PC-3 (cell line): ENCODE measurements around the gene PTPRD. TPM values are rescaled to one million over a fixed set of nuclear protein-coding genes. Genes with fewer than 3 reads are reported as not detected.

Source experiments
- ATAC-seq: fragments of 200-7000 bp; cut with Tn5 transposase; 2 replicates; pipeline ENCODE4 v1.9.1; 2020; ENCODE audit warnings: mild to moderate bottlenecking, moderate library complexity
- BruUV-seq: library from RNA; stranded (reverse); fragments of 400-500 nt; replicated peaks from 2 replicates; lab custom pipeline; 2021; lab: Mats Ljungman, UMichigan
- CTCF ChIA-PET: fragments of 300-600 bp; sonication (Branson Sonifier 250); formaldehyde crosslinking; loops from one replicate; lab custom pipeline; 2022; ENCODE audit warnings: antibody characterized with exemption; lab: Charles Lee
- POLR2A ChIA-PET: fragments of 300-600 bp; sonication (Branson Sonifier 250); formaldehyde crosslinking; loops from one replicate; lab custom pipeline; 2022; ENCODE audit warnings: antibody characterized with exemption; ENCODE audit not compliant: unreplicated experiment; lab: Charles Lee
- DNase-seq: peaks from one replicate; pipeline ENCODE4 v3.0.0-alpha.2; 2015
- H2AFZ ChIP-seq: fragments of 300-600 bp; sonication (generic); 2 replicates; pipeline ENCODE4 v1.6.0; 2016; ENCODE audit warnings: antibody characterized with exemption, low read length
- H3F3A ChIP-seq: fragments of 300-600 bp; sonication (generic); one replicate; pipeline ENCODE4 v1.6.0; 2017; ENCODE audit warnings: antibody characterized with exemption, low read length, control low read depth, mild to moderate bottlenecking; ENCODE audit not compliant: unreplicated experiment
- H3K27ac ChIP-seq: fragments of 300-600 bp; sonication (generic); 2 replicates; pipeline ENCODE4 v1.5.1; 2016; ENCODE audit warnings: mild to moderate bottlenecking, low read length
- H3K27me3 ChIP-seq: fragments of 300-600 bp; sonication (generic); 2 replicates; pipeline ENCODE4 v1.6.1; 2016; ENCODE audit warnings: low read length, mixed read lengths
- H3K36me3 ChIP-seq: fragments of 300-600 bp; sonication (generic); 2 replicates; pipeline ENCODE4 v1.6.1; 2016; ENCODE audit warnings: low read depth, mixed run types, low read length, mixed read lengths
- H3K4me1 ChIP-seq: fragments of 300-600 bp; sonication (generic); 2 replicates; pipeline ENCODE4 v1.5.1; 2016; ENCODE audit warnings: low read length; ENCODE audit not compliant: insufficient read depth
- H3K4me2 ChIP-seq: fragments of 300-600 bp; sonication (generic); 2 replicates; pipeline ENCODE4 v1.6.0; 2016; ENCODE audit warnings: low read length
- H3K4me3 ChIP-seq: fragments of 300-600 bp; sonication (generic); 2 replicates; pipeline ENCODE4 v1.5.1; 2016; ENCODE audit warnings: mild to moderate bottlenecking, low read length, mixed read lengths
- H3K79me2 ChIP-seq: fragments of 300-600 bp; sonication (generic); 2 replicates; pipeline ENCODE4 v1.6.1; 2017; ENCODE audit warnings: low read length, mixed read lengths
- H3K9ac ChIP-seq: fragments of 300-600 bp; sonication (generic); 2 replicates; pipeline ENCODE4 v1.6.0; 2016; ENCODE audit warnings: mild to moderate bottlenecking, low read length
- H3K9me2 ChIP-seq: fragments of 300-600 bp; sonication (generic); replicated peaks from 2 replicates; pipeline ENCODE4 v1.6.1; 2016; ENCODE audit warnings: mixed run types, low read length, mixed read lengths
- H3K9me3 ChIP-seq: fragments of 300-600 bp; sonication (generic); 2 replicates; pipeline ENCODE4 v1.6.1; 2016; ENCODE audit warnings: low read length, mixed read lengths
- H4K20me1 ChIP-seq: fragments of 300-600 bp; sonication (generic); 2 replicates; pipeline ENCODE4 v1.6.1; 2016; ENCODE audit warnings: low read length, mixed read lengths
- CTCF ChIP-seq: fragments of 300-600 bp; sonication (generic); conservative IDR thresholded peaks from 2 replicates; pipeline ENCODE4 v1.5.1; 2017; ENCODE audit warnings: antibody characterized with exemption, low read depth, mild to moderate bottlenecking, low read length
- EZH2 ChIP-seq: fragments of 300-600 bp; sonication (generic); IDR thresholded peaks from one replicate; pipeline ENCODE4 v1.6.1; 2017; ENCODE audit warnings: antibody characterized with exemption, mild to moderate bottlenecking, low read length; ENCODE audit not compliant: unreplicated experiment
- EZH2phosphoT487 ChIP-seq: fragments of 300-600 bp; sonication (generic); IDR thresholded peaks from 2 replicates; pipeline ENCODE4 v1.6.1; 2018; ENCODE audit warnings: mild to moderate bottlenecking, antibody characterized with exemption, low read length, borderline replicate concordance
- intact Hi-C: fragments of 100-400 bp; cut with micrococcal nuclease; formaldehyde crosslinking; loops from 2 replicates; pipeline ENCODE4 v1.9.0; 2023
- total RNA-seq: library from RNA; depleted of rRNA; stranded (reverse); fragments of >200 nt; gene quantifications from 2 replicates; pipeline ENCODE4 v1.2.3, GENCODE V29; 2014

Gene PTPRD
- total RNA-seq, 1 experiment from 2014 or later = not detected

- Histone ChIP-seq H3K36me3 (no peaks in the 10 kb centered on the region), H2AFZ (no peak overlapping the region), H3K9me3 (no peaks in the 10 kb centered on the region), H3K4me1 (no peaks in the 10 kb centered on the region), H3K4me3 (no peak overlapping the region), H4K20me1 (no peaks in the 10 kb centered on the region), H3K9ac (no peak overlapping the region), H3K9me2 (no peaks in the 10 kb centered on the region), H3K79me2 (no peaks in the 10 kb centered on the region), H3K27ac (no peak overlapping the region), H3F3A (no peaks in the 10 kb centered on the region), H3K4me2 (no peak overlapping the region), H3K27me3 (no peaks in the 10 kb centered on the region)
- BruUV-seq = no TSS peak
- intact Hi-C loops = no loop called here
- no peak for TF ChIP-seq CTCF
- TF ChIP-seq EZH2 = no peak
- DNase-seq (no peak), ATAC-seq (no peak)
- CTCF ChIA-PET = no interaction called here
- POLR2A ChIA-PET = no interaction called here
Measured at GRCh38 chr9:8745347-8745746, 1867.5 kb downstream of the PTPRD start.

GRCh38 chr9:8738945-8739344 lies 1873.9 kb downstream of the PTPRD start:
- H3K4me3 ChIP-seq = no peak overlapping the region
- H3K79me2 ChIP-seq = no peaks in the 10 kb centered on the region
- no peaks in the 10 kb centered on the region for H3K9me2 ChIP-seq
- no peaks in the 10 kb centered on the region for H4K20me1 ChIP-seq
- H3K27ac ChIP-seq = no peak overlapping the region
- DNase-seq = no peak
- no peaks in the 10 kb centered on the region for H3K27me3 ChIP-seq
- ChIA-PET POLR2A (no interaction called here), CTCF (no interaction called here)
- H2AFZ ChIP-seq = no peak overlapping the region
- no peaks in the 10 kb centered on the region for H3K9me3 ChIP-seq
- no peaks in the 10 kb centered on the region for H3K36me3 ChIP-seq
- no peaks in the 10 kb centered on the region for H3K4me1 ChIP-seq
- no peak overlapping the region for H3K9ac ChIP-seq
- no peak for TF ChIP-seq CTCF
- TF ChIP-seq EZH2 = no peak
- no peak for TF ChIP-seq EZH2phosphoT487
- H3F3A ChIP-seq = no peaks in the 10 kb centered on the region
- BruUV-seq = no TSS peak
- H3K4me2 ChIP-seq = no peak overlapping the region
- intact Hi-C loops = no loop called here
- no peak for ATAC-seq

- Histone ChIP-seq H3K9ac (no peak overlapping the region), H3K79me2 (no peaks in the 10 kb centered on the region), H3K4me1 (no peaks in the 10 kb centered on the region), H3K4me3 (no peak overlapping the region), H3K27me3 (no peaks in the 10 kb centered on the region), H3K9me3 (no peaks in the 10 kb centered on the region), H3F3A (no peaks in the 10 kb centered on the region), H3K4me2 (no peak overlapping the region), H3K36me3 (no peaks in the 10 kb centered on the region), H3K27ac (no peak overlapping the region), H2AFZ (no peak overlapping the region), H3K9me2 (no peaks in the 10 kb centered on the region), H4K20me1 (no peaks in the 10 kb centered on the region)
- ATAC-seq (no peak), DNase-seq (no peak)
- ChIA-PET CTCF (no interaction called here), POLR2A (no interaction called here)
- BruUV-seq = no TSS peak
- intact Hi-C loops = no loop called here
- TF ChIP-seq CTCF = no peak
- no peak for TF ChIP-seq EZH2phosphoT487
- no peak for TF ChIP-seq EZH2
Measured at GRCh38 chr9:8736805-8737204, 1876.0 kb downstream of the PTPRD start.
